HEK293 (cell line): ENCODE results near the gene ZC3H7B.

Experiments used
- CTCF ChIA-PET: fragments of 350-600 bp; formaldehyde crosslinking; extraction: SDS; loops from one replicate; lab custom pipeline; 2021; ENCODE audit warnings: antibody characterized with exemption; lab: Yijun Ruan, JAX
- POLR2A ChIA-PET: fragments of 300-600 bp; formaldehyde crosslinking; extraction: SDS; loops from one replicate; lab custom pipeline; 2020; ENCODE audit warnings: antibody characterized with exemption, inconsistent platforms; lab: Yijun Ruan, JAX
- H3K27ac ChIP-seq: fragments of 200-500 bp; sonication (Bioruptor generic); 2 replicates; pipeline ENCODE4 v1.5.1; 2014; ENCODE audit warnings: low read depth, low read length, control low read depth, inconsistent platforms; ENCODE audit errors: extremely low read depth
- H3K36me3 ChIP-seq, 2 experiments: fragments of 200-500 bp in 1 of 2; sonication (Bioruptor generic) in 1 of 2; 1 replicate in 1 of 2; 2 replicates in 1 of 2; pipeline ENCODE4 v1.5.1; 2014 to 2017; ENCODE audit warnings: inconsistent platforms in 2 of 2, low read length in 2 of 2; ENCODE audit not compliant: control insufficient read depth in 2 of 2, insufficient read depth in 1 of 2
- H3K4me1 ChIP-seq: fragments of 200-500 bp; sonication (Bioruptor generic); 2 replicates; pipeline ENCODE4 v1.5.1; 2014; ENCODE audit warnings: mild to moderate bottlenecking, low read length, inconsistent platforms; ENCODE audit not compliant: control insufficient read depth, insufficient read depth
- H3K4me3 ChIP-seq: 2 replicates; pipeline ENCODE4 v1.5.1; 2011; ENCODE audit warnings: low read depth, mild to moderate bottlenecking, control low read depth, low read length, moderate library complexity
- H3K9me3 ChIP-seq: fragments of 200-500 bp; sonication (Bioruptor generic); 2 replicates; pipeline ENCODE4 v1.5.1; 2014; ENCODE audit warnings: low read depth, low read length, inconsistent platforms; ENCODE audit not compliant: control insufficient read depth, insufficient read depth
- KLF8 ChIP-seq: fragments of 450-650 bp; formaldehyde crosslinking; IDR thresholded peaks from 2 replicates; pipeline ENCODE4 v1.5.1; 2016; ENCODE audit warnings: missing biosample characterization, missing genetic modification characterization
- OSR2 ChIP-seq: fragments of 450-650 bp; formaldehyde crosslinking; IDR thresholded peaks from 2 replicates; pipeline ENCODE4 v1.5.1; 2016; ENCODE audit warnings: missing biosample characterization, missing genetic modification characterization
- YY1 ChIP-seq: fragments of 450-650 bp; formaldehyde crosslinking; IDR thresholded peaks from 2 replicates; pipeline ENCODE4 v1.5.1; 2018; ENCODE audit warnings: missing biosample characterization, missing genetic modification characterization
- ZBTB20 ChIP-seq: fragments of 450-650 bp; formaldehyde crosslinking; IDR thresholded peaks from 2 replicates; pipeline ENCODE4 v1.5.1; 2016; ENCODE audit warnings: missing biosample characterization, missing genetic modification characterization
- ZFP69B ChIP-seq: fragments of 450-650 bp; formaldehyde crosslinking; IDR thresholded peaks from 2 replicates; pipeline ENCODE4 v1.5.1; 2016; ENCODE audit warnings: missing biosample characterization, missing genetic modification characterization
- ZNF121 ChIP-seq: fragments of 450-650 bp; formaldehyde crosslinking; IDR thresholded peaks from 2 replicates; pipeline ENCODE4 v1.5.1; 2016; ENCODE audit warnings: missing biosample characterization, missing genetic modification characterization
- ZNF184 ChIP-seq: fragments of 450-650 bp; IDR thresholded peaks from 2 replicates; pipeline ENCODE4 v1.5.1; 2018; ENCODE audit warnings: missing biosample characterization, mild to moderate bottlenecking, missing genetic modification characterization
- ZNF37A ChIP-seq: fragments of 450-650 bp; IDR thresholded peaks from 2 replicates; pipeline ENCODE4 v1.5.1; 2018; ENCODE audit warnings: missing biosample characterization, missing genetic modification characterization
- ZNF514 ChIP-seq: fragments of 450-650 bp; formaldehyde crosslinking; IDR thresholded peaks from 2 replicates; pipeline ENCODE4 v1.5.1; 2016; ENCODE audit warnings: missing biosample characterization, missing genetic modification characterization
- ZNF544 ChIP-seq: fragments of 450-650 bp; formaldehyde crosslinking; IDR thresholded peaks from 2 replicates; pipeline ENCODE4 v1.5.0; 2017; ENCODE audit warnings: missing biosample characterization, missing genetic modification characterization
- ZNF571 ChIP-seq: fragments of 450-650 bp; formaldehyde crosslinking; IDR thresholded peaks from 2 replicates; pipeline ENCODE4 v1.5.0; 2017; ENCODE audit warnings: missing biosample characterization, missing genetic modification characterization
- ZNF600 ChIP-seq: fragments of 450-650 bp; formaldehyde crosslinking; IDR thresholded peaks from 2 replicates; pipeline ENCODE4 v1.5.1; 2016; ENCODE audit warnings: missing biosample characterization, missing genetic modification characterization
- ZNF629 ChIP-seq: fragments of 450-650 bp; formaldehyde crosslinking; IDR thresholded peaks from 2 replicates; pipeline ENCODE4 v1.5.1; 2017; ENCODE audit warnings: missing biosample characterization, missing genetic modification characterization
- TF ChIP-seq, protein P1 (sequence below): fragments of 450-650 bp; IDR thresholded peaks from 2 replicates; pipeline ENCODE4 v1.5.1; 2018; ENCODE audit warnings: missing biosample characterization, missing genetic modification characterization
- TF ChIP-seq, protein P2 (sequence below): fragments of 450-650 bp; formaldehyde crosslinking; IDR thresholded peaks from 2 replicates; pipeline ENCODE4 v1.5.1; 2017; ENCODE audit warnings: missing biosample characterization, missing genetic modification characterization
- TF ChIP-seq, protein P3 (sequence below): fragments of 450-650 bp; formaldehyde crosslinking; conservative IDR thresholded peaks from 2 replicates; pipeline ENCODE4 v1.5.1; 2016; ENCODE audit warnings: low read depth, missing biosample characterization, missing genetic modification characterization
- TF ChIP-seq, protein P4 (sequence below): fragments of 450-650 bp; formaldehyde crosslinking; IDR thresholded peaks from 2 replicates; pipeline ENCODE4 v1.5.1; 2016; ENCODE audit warnings: missing biosample characterization, missing genetic modification characterization
- TF ChIP-seq, protein P5 (sequence below): fragments of 450-650 bp; formaldehyde crosslinking; IDR thresholded peaks from 2 replicates; pipeline ENCODE4 v1.5.1; 2016; ENCODE audit warnings: missing biosample characterization, missing genetic modification characterization, borderline replicate concordance
- TF ChIP-seq, protein P6 (sequence below): fragments of 450-650 bp; formaldehyde crosslinking; IDR thresholded peaks from 2 replicates; pipeline ENCODE4 v1.5.1; 2016; ENCODE audit warnings: missing biosample characterization, missing genetic modification characterization, low read depth

ZC3H7B gene

DNA sequence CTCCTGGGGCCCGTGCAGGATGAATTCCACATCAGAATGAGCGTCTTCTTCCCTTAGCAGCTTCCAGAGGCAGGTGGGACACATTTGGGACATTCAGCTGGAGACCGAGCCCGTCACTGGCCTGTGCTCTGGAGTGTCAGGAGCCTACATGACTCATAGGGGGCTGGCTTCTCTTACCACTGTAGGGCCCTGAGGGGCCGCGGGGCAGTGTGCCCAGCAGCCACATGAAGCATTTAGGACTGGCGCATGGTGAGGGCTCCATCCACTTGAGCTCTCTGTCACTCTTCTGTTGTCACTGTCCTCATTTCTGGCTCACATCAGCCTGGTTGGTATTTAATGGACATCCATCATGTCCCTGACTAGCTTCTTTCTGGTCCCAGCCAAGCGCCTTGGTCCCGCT lies 42.4 kb downstream of the ZC3H7B start:
- POLR2A ChIA-PET: interaction anchor here (0.9 to 1.1 kb wide), 2 partner anchors 9 to 11 kb away, joined by 3 to 4 read pairs; no protein-coding TSS in a partner anchor
- TF ChIP-seq ZNF600 (tag by site-specific recombination) (no peak), ZNF571 (tag by site-specific recombination) (no peak), OSR2 (tag by site-specific recombination) (no peak), ZNF121 (tag by site-specific recombination) (no peak), ZNF629 (tag by site-specific recombination) (no peak), ZNF514 (tag by site-specific recombination) (no peak), ZNF37A (tag by site-specific recombination) (no peak), YY1 (tag by site-specific recombination) (no peak), KLF8 (tag by site-specific recombination) (no peak), ZNF184 (tag by site-specific recombination) (no peak), ZBTB20 (tag by site-specific recombination) (no peak), ZFP69B (tag by site-specific recombination) (no peak), ZNF544 (no peak)
- TF ChIP-seq, protein P1, sequence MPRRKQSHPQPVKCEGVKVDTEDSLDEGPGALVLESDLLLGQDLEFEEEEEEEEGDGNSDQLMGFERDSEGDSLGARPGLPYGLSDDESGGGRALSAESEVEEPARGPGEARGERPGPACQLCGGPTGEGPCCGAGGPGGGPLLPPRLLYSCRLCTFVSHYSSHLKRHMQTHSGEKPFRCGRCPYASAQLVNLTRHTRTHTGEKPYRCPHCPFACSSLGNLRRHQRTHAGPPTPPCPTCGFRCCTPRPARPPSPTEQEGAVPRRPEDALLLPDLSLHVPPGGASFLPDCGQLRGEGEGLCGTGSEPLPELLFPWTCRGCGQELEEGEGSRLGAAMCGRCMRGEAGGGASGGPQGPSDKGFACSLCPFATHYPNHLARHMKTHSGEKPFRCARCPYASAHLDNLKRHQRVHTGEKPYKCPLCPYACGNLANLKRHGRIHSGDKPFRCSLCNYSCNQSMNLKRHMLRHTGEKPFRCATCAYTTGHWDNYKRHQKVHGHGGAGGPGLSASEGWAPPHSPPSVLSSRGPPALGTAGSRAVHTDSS (tag by site-specific recombination): no peak
- TF ChIP-seq, protein P2, sequence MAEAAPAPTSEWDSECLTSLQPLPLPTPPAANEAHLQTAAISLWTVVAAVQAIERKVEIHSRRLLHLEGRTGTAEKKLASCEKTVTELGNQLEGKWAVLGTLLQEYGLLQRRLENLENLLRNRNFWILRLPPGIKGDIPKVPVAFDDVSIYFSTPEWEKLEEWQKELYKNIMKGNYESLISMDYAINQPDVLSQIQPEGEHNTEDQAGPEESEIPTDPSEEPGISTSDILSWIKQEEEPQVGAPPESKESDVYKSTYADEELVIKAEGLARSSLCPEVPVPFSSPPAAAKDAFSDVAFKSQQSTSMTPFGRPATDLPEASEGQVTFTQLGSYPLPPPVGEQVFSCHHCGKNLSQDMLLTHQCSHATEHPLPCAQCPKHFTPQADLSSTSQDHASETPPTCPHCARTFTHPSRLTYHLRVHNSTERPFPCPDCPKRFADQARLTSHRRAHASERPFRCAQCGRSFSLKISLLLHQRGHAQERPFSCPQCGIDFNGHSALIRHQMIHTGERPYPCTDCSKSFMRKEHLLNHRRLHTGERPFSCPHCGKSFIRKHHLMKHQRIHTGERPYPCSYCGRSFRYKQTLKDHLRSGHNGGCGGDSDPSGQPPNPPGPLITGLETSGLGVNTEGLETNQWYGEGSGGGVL: no peak
- TF ChIP-seq, protein P3, sequence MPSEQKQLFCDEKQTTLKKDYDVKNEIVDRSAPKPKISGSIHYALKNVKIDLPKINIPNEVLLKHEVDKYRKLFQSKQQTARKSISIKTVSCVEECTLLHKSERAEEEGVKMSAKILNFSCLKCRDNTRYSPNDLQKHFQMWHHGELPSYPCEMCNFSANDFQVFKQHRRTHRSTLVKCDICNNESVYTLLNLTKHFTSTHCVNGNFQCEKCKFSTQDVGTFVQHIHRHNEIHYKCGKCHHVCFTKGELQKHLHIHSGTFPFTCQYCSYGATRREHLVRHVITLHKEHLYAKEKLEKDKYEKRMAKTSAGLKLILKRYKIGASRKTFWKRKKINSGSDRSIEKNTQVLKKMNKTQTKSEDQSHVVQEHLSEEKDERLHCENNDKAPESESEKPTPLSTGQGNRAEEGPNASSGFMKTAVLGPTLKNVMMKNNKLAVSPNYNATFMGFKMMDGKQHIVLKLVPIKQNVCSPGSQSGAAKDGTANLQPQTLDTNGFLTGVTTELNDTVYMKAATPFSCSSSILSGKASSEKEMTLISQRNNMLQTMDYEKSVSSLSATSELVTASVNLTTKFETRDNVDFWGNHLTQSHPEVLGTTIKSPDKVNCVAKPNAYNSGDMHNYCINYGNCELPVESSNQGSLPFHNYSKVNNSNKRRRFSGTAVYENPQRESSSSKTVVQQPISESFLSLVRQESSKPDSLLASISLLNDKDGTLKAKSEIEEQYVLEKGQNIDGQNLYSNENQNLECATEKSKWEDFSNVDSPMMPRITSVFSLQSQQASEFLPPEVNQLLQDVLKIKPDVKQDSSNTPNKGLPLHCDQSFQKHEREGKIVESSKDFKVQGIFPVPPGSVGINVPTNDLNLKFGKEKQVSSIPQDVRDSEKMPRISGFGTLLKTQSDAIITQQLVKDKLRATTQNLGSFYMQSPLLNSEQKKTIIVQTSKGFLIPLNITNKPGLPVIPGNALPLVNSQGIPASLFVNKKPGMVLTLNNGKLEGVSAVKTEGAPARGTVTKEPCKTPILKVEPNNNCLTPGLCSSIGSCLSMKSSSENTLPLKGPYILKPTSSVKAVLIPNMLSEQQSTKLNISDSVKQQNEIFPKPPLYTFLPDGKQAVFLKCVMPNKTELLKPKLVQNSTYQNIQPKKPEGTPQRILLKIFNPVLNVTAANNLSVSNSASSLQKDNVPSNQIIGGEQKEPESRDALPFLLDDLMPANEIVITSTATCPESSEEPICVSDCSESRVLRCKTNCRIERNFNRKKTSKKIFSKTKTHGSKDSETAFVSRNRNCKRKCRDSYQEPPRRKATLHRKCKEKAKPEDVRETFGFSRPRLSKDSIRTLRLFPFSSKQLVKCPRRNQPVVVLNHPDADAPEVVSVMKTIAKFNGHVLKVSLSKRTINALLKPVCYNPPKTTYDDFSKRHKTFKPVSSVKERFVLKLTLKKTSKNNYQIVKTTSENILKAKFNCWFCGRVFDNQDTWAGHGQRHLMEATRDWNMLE (tag by site-specific recombination): no peak
- TF ChIP-seq, protein P4, sequence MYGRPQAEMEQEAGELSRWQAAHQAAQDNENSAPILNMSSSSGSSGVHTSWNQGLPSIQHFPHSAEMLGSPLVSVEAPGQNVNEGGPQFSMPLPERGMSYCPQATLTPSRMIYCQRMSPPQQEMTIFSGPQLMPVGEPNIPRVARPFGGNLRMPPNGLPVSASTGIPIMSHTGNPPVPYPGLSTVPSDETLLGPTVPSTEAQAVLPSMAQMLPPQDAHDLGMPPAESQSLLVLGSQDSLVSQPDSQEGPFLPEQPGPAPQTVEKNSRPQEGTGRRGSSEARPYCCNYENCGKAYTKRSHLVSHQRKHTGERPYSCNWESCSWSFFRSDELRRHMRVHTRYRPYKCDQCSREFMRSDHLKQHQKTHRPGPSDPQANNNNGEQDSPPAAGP: no peak
- TF ChIP-seq, protein P5, sequence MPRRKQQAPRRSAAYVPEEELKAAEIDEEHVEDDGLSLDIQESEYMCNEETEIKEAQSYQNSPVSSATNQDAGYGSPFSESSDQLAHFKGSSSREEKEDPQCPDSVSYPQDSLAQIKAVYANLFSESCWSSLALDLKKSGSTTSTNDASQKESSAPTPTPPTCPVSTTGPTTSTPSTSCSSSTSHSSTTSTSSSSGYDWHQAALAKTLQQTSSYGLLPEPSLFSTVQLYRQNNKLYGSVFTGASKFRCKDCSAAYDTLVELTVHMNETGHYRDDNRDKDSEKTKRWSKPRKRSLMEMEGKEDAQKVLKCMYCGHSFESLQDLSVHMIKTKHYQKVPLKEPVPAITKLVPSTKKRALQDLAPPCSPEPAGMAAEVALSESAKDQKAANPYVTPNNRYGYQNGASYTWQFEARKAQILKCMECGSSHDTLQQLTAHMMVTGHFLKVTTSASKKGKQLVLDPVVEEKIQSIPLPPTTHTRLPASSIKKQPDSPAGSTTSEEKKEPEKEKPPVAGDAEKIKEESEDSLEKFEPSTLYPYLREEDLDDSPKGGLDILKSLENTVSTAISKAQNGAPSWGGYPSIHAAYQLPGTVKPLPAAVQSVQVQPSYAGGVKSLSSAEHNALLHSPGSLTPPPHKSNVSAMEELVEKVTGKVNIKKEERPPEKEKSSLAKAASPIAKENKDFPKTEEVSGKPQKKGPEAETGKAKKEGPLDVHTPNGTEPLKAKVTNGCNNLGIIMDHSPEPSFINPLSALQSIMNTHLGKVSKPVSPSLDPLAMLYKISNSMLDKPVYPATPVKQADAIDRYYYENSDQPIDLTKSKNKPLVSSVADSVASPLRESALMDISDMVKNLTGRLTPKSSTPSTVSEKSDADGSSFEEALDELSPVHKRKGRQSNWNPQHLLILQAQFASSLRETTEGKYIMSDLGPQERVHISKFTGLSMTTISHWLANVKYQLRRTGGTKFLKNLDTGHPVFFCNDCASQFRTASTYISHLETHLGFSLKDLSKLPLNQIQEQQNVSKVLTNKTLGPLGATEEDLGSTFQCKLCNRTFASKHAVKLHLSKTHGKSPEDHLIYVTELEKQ (tag by site-specific recombination): no peak
- TF ChIP-seq, protein P6, sequence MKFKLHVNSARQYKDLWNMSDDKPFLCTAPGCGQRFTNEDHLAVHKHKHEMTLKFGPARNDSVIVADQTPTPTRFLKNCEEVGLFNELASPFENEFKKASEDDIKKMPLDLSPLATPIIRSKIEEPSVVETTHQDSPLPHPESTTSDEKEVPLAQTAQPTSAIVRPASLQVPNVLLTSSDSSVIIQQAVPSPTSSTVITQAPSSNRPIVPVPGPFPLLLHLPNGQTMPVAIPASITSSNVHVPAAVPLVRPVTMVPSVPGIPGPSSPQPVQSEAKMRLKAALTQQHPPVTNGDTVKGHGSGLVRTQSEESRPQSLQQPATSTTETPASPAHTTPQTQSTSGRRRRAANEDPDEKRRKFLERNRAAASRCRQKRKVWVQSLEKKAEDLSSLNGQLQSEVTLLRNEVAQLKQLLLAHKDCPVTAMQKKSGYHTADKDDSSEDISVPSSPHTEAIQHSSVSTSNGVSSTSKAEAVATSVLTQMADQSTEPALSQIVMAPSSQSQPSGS (tag by site-specific recombination): no peak
- Histone ChIP-seq H3K36me3 (peaks cover 26 to 90% of the 10 kb centered on the region in 2 experiments), H3K4me1 (no peaks in the 10 kb centered on the region), H3K27ac (no peak overlapping the region), H3K4me3 (no peak overlapping the region), H3K9me3 (no peaks in the 10 kb centered on the region)
- CTCF ChIA-PET: interaction anchor here (0.5 to 1.1 kb wide), 2 partner anchors 106 to 200 kb away, joined by 3 to 6 read pairs; no protein-coding TSS in a partner anchor
